ENCODE results near the gene TSHZ3.

Gene TSHZ3

GRCh38 chr19:31260171-31260933, 88.9 kb downstream of the TSHZ3 start:
- Histone ChIP-seq H3K4me3 (no peak overlapping the region), H3K36me3 (replicated peaks) (no peaks in the 10 kb centered on the region), H3K27me3 (ENCODE audit: low read depth) (0 out of 2 replicates have a peak, but pooled peaks cover 2% of the 10 kb centered on the region), H3K9me3 (no peaks in the 10 kb centered on the region), H3K4me1 (no peaks in the 10 kb centered on the region)
- in situ Hi-C loops (cut with MboI; ENCODE audit: low sequenced_read_pairs), result no loop called here
- DNase-seq (ENCODE audit: low spot score in 2 of 2), result no peak

GRCh38 chr19:31258211-31259052, 90.8 kb downstream of the TSHZ3 start:
- Histone ChIP-seq H3K4me1 (no peaks in the 10 kb centered on the region), H3K4me3 (no peak overlapping the region), H3K9me3 (no peaks in the 10 kb centered on the region), H3K36me3 (replicated peaks) (no peaks in the 10 kb centered on the region), H3K27me3 (ENCODE audit: low read depth) (0 out of 2 replicates have a peak, but pooled peaks cover 2% of the 10 kb centered on the region)
- no peak for DNase-seq (ENCODE audit: low spot score in 2 of 2)
- in situ Hi-C loops (cut with MboI; ENCODE audit: low sequenced_read_pairs), result no loop called here

GRCh38 chr19:31257426-31258130, 91.7 kb downstream of the TSHZ3 start:
- Histone ChIP-seq H3K36me3 (replicated peaks) (no peaks in the 10 kb centered on the region), H3K27me3 (ENCODE audit: low read depth) (0 out of 2 replicates have a peak, but pooled peaks cover 2% of the 10 kb centered on the region), H3K4me1 (no peaks in the 10 kb centered on the region), H3K4me3 (no peak overlapping the region), H3K9me3 (no peaks in the 10 kb centered on the region)
- in situ Hi-C loops (cut with MboI; ENCODE audit: low sequenced_read_pairs), result no loop called here
- DNase-seq (ENCODE audit: low spot score in 2 of 2), result no peak

- H3K36me3 ChIP-seq (replicated peaks), result no peaks in the 10 kb centered on the region
- in situ Hi-C loops (cut with MboI; ENCODE audit: low sequenced_read_pairs), result no loop called here
- no peak overlapping the region for H3K4me3 ChIP-seq
- no peaks in the 10 kb centered on the region for H3K9me3 ChIP-seq
- H3K27me3 ChIP-seq (ENCODE audit: low read depth), result 0 out of 2 replicates have a peak, but pooled peaks cover under 1% of the 10 kb centered on the region
- no peak for DNase-seq (ENCODE audit: low spot score in 2 of 2)
- no peaks in the 10 kb centered on the region for H3K4me1 ChIP-seq
Observed at GRCh38 chr19:31257025-31257424, 92.2 kb downstream of the TSHZ3 start.

- Histone ChIP-seq H3K4me3 (no peak overlapping the region), H3K27me3 (ENCODE audit: low read depth) (no peaks in the 10 kb centered on the region), H3K36me3 (replicated peaks) (no peaks in the 10 kb centered on the region), H3K9me3 (no peaks in the 10 kb centered on the region), H3K4me1 (no peaks in the 10 kb centered on the region)
- in situ Hi-C loops (cut with MboI; ENCODE audit: low sequenced_read_pairs), result no loop called here
- no peak for DNase-seq (ENCODE audit: low spot score in 2 of 2)
Observed at GRCh38 chr19:31256593-31256960, 92.7 kb downstream of the TSHZ3 start.

GRCh38 chr19:31255831-31256592, 93.2 kb downstream of the TSHZ3 start:
- H3K4me1 ChIP-seq, result no peaks in the 10 kb centered on the region
- DNase-seq (ENCODE audit: low spot score in 2 of 2), result no peak
- H3K36me3 ChIP-seq (replicated peaks), result no peaks in the 10 kb centered on the region
- in situ Hi-C loops (cut with MboI; ENCODE audit: low sequenced_read_pairs), result no loop called here
- H3K9me3 ChIP-seq, result no peaks in the 10 kb centered on the region
- H3K4me3 ChIP-seq, result no peak overlapping the region
- no peaks in the 10 kb centered on the region for H3K27me3 ChIP-seq (ENCODE audit: low read depth)

- no peak for DNase-seq (ENCODE audit: low spot score in 2 of 2)
- no peaks in the 10 kb centered on the region for H3K36me3 ChIP-seq (replicated peaks)
- no peaks in the 10 kb centered on the region for H3K9me3 ChIP-seq
- H3K4me1 ChIP-seq, result no peaks in the 10 kb centered on the region
- no peaks in the 10 kb centered on the region for H3K27me3 ChIP-seq (ENCODE audit: low read depth)
- in situ Hi-C loops (cut with MboI; ENCODE audit: low sequenced_read_pairs), result no loop called here
- no peak overlapping the region for H3K4me3 ChIP-seq
Observed at GRCh38 chr19:31255174-31255799, 93.9 kb downstream of the TSHZ3 start.

- Histone ChIP-seq H3K36me3 (replicated peaks) (no peaks in the 10 kb centered on the region), H3K4me1 (no peaks in the 10 kb centered on the region), H3K4me3 (no peak overlapping the region), H3K27me3 (ENCODE audit: low read depth) (no peaks in the 10 kb centered on the region), H3K9me3 (no peaks in the 10 kb centered on the region)
- in situ Hi-C loops (cut with MboI; ENCODE audit: low sequenced_read_pairs), result no loop called here
- no peak for DNase-seq (ENCODE audit: low spot score in 2 of 2)
Observed at GRCh38 chr19:31254611-31255010, 94.6 kb downstream of the TSHZ3 start.

GRCh38 chr19:31254180-31254551, 95.1 kb downstream of the TSHZ3 start:
- no peaks in the 10 kb centered on the region for H3K4me1 ChIP-seq
- no peaks in the 10 kb centered on the region for H3K27me3 ChIP-seq (ENCODE audit: low read depth)
- in situ Hi-C loops (cut with MboI; ENCODE audit: low sequenced_read_pairs), result no loop called here
- no peaks in the 10 kb centered on the region for H3K9me3 ChIP-seq
- H3K4me3 ChIP-seq, result no peak overlapping the region
- no peak for DNase-seq (ENCODE audit: low spot score in 2 of 2)
- H3K36me3 ChIP-seq (replicated peaks), result no peaks in the 10 kb centered on the region

- no peak for DNase-seq (ENCODE audit: low spot score in 2 of 2)
- in situ Hi-C loops (cut with MboI; ENCODE audit: low sequenced_read_pairs), result no loop called here
Observed at GRCh38 chr19:31253526-31254179, 95.6 kb downstream of the TSHZ3 start.

GRCh38 chr19:31252441-31252840, 96.8 kb downstream of the TSHZ3 start:
- Histone ChIP-seq H3K27me3 (ENCODE audit: low read depth) (no peaks in the 10 kb centered on the region), H3K4me3 (no peak overlapping the region), H3K9me3 (no peaks in the 10 kb centered on the region), H3K4me1 (no peaks in the 10 kb centered on the region), H3K36me3 (replicated peaks) (no peaks in the 10 kb centered on the region)
- DNase-seq (ENCODE audit: low spot score in 2 of 2), result no peak
- in situ Hi-C loops (cut with MboI; ENCODE audit: low sequenced_read_pairs), result no loop called here

More at GRCh38 chr19:31253526-31254179, 95.6 kb downstream of the TSHZ3 start:
- H3K4me3 ChIP-seq, result no peak overlapping the region
- H3K4me1 ChIP-seq, result no peaks in the 10 kb centered on the region
- no peaks in the 10 kb centered on the region for H3K9me3 ChIP-seq
- H3K36me3 ChIP-seq (replicated peaks), result no peaks in the 10 kb centered on the region
- H3K27me3 ChIP-seq (ENCODE audit: low read depth), result no peaks in the 10 kb centered on the region

- no peaks in the 10 kb centered on the region for H3K27me3 ChIP-seq (ENCODE audit: low read depth)
- no peak for DNase-seq (ENCODE audit: low spot score in 2 of 2)
- no peaks in the 10 kb centered on the region for H3K4me1 ChIP-seq
- no peaks in the 10 kb centered on the region for H3K36me3 ChIP-seq (replicated peaks)
- H3K9me3 ChIP-seq, result no peaks in the 10 kb centered on the region
- no peak overlapping the region for H3K4me3 ChIP-seq
- in situ Hi-C loops (cut with MboI; ENCODE audit: low sequenced_read_pairs), result no loop called here
Observed at GRCh38 chr19:31249217-31249616, 100.0 kb downstream of the TSHZ3 start.

All from HAP-1 (cell line).